ENCODE measurements around the gene CEP128. TPM values are rescaled to one million over a fixed set of nuclear protein-coding genes. Genes with fewer than 3 reads are reported as not detected.

Gene CEP128
- total and polyA plus RNA-seq, 2 experiments from 2014 or later = 7.6 to 17.6 TPM

- ATAC-seq (no peak; the same call in 2 of the 3 replicates), DNase-seq (ENCODE audit: low spot score) (peak; percentile 5)
- H3K4me1 ChIP-seq (ENCODE audit: insufficient read depth) = no peaks in the 10 kb centered on the region
- no peak overlapping the region for H3K27ac ChIP-seq (ENCODE audit: low read depth)
- H3K4me2 ChIP-seq = no peak overlapping the region
- H4K20me1 ChIP-seq (replicated peaks; ENCODE audit: insufficient read depth) = no peaks in the 10 kb centered on the region
- H3K9me3 Mint-ChIP-seq = no peaks in the 10 kb centered on the region
- peaks cover 4% of the 10 kb centered on the region for H3K9me2 ChIP-seq (ENCODE audit: insufficient read depth)
- no peaks in the 10 kb centered on the region for H3K36me3 Mint-ChIP-seq (ENCODE audit: low read depth)
- H3K4me1 Mint-ChIP-seq = no peaks in the 10 kb centered on the region
- no peak overlapping the region for H3K4me3 ChIP-seq
- no peaks in the 10 kb centered on the region for H3F3A ChIP-seq (replicated peaks; ENCODE audit: low read depth)
- no peaks in the 10 kb centered on the region for H3K79me2 ChIP-seq (replicated peaks; ENCODE audit: insufficient read depth)
- H3K4me3 Mint-ChIP-seq = no peak overlapping the region
- no peaks in the 10 kb centered on the region for H3K27me3 ChIP-seq (ENCODE audit: insufficient read depth)
- no peaks in the 10 kb centered on the region for H3K36me3 ChIP-seq (ENCODE audit: insufficient read depth)
- no peak for TF ChIP-seq CREB1 (CRISPR knock-in tag; IDR thresholded peaks at IDR 0.05; ENCODE audit: low read depth)
- TF ChIP-seq STAT1 (IDR thresholded peaks at IDR 0.05; ENCODE audit: unreplicated experiment) = no peak
- TF ChIP-seq, protein P1, sequence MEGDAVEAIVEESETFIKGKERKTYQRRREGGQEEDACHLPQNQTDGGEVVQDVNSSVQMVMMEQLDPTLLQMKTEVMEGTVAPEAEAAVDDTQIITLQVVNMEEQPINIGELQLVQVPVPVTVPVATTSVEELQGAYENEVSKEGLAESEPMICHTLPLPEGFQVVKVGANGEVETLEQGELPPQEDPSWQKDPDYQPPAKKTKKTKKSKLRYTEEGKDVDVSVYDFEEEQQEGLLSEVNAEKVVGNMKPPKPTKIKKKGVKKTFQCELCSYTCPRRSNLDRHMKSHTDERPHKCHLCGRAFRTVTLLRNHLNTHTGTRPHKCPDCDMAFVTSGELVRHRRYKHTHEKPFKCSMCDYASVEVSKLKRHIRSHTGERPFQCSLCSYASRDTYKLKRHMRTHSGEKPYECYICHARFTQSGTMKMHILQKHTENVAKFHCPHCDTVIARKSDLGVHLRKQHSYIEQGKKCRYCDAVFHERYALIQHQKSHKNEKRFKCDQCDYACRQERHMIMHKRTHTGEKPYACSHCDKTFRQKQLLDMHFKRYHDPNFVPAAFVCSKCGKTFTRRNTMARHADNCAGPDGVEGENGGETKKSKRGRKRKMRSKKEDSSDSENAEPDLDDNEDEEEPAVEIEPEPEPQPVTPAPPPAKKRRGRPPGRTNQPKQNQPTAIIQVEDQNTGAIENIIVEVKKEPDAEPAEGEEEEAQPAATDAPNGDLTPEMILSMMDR (conservative IDR thresholded peaks at IDR 0.05; ENCODE audit: low read depth in 2 of 2) = no peak
- TF ChIP-seq ZNF114 (CRISPR knock-in tag; IDR thresholded peaks at IDR 0.05) = no peak
- H3K27me3 Mint-ChIP-seq (ENCODE audit: insufficient read depth, low read depth, poor library complexity) = peaks cover 10% of the 10 kb centered on the region
- H3K27ac Mint-ChIP-seq = no peak overlapping the region
- H2AFZ ChIP-seq = no peak overlapping the region
Measured at GRCh38 chr14:80978403-80978802, 36.9 kb upstream of the CEP128 start.

DNA sequence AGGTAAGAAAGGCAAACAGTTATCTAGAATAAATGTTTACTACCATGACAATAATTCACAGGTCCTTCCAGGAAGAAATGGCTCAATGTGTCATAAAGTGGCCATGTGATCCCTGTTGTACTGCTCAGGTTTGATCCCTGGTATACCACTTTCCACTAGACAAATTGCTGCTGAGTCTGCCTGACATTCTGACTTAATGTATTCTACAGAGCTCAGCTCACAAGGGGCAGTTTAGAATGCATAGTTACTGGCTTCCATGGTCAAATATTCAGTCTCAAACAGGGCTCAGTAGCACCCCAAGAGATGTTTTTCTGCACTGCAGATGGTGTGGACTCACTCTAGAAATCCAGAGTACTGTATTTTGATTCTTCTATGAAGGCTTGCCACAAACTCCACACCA, 35.7 kb upstream of the CEP128 start:
- peak; percentile 46 for DNase-seq (ENCODE audit: low spot score)
- H3K27ac ChIP-seq (ENCODE audit: low read depth) = no peak overlapping the region
- TF ChIP-seq, protein P2, sequence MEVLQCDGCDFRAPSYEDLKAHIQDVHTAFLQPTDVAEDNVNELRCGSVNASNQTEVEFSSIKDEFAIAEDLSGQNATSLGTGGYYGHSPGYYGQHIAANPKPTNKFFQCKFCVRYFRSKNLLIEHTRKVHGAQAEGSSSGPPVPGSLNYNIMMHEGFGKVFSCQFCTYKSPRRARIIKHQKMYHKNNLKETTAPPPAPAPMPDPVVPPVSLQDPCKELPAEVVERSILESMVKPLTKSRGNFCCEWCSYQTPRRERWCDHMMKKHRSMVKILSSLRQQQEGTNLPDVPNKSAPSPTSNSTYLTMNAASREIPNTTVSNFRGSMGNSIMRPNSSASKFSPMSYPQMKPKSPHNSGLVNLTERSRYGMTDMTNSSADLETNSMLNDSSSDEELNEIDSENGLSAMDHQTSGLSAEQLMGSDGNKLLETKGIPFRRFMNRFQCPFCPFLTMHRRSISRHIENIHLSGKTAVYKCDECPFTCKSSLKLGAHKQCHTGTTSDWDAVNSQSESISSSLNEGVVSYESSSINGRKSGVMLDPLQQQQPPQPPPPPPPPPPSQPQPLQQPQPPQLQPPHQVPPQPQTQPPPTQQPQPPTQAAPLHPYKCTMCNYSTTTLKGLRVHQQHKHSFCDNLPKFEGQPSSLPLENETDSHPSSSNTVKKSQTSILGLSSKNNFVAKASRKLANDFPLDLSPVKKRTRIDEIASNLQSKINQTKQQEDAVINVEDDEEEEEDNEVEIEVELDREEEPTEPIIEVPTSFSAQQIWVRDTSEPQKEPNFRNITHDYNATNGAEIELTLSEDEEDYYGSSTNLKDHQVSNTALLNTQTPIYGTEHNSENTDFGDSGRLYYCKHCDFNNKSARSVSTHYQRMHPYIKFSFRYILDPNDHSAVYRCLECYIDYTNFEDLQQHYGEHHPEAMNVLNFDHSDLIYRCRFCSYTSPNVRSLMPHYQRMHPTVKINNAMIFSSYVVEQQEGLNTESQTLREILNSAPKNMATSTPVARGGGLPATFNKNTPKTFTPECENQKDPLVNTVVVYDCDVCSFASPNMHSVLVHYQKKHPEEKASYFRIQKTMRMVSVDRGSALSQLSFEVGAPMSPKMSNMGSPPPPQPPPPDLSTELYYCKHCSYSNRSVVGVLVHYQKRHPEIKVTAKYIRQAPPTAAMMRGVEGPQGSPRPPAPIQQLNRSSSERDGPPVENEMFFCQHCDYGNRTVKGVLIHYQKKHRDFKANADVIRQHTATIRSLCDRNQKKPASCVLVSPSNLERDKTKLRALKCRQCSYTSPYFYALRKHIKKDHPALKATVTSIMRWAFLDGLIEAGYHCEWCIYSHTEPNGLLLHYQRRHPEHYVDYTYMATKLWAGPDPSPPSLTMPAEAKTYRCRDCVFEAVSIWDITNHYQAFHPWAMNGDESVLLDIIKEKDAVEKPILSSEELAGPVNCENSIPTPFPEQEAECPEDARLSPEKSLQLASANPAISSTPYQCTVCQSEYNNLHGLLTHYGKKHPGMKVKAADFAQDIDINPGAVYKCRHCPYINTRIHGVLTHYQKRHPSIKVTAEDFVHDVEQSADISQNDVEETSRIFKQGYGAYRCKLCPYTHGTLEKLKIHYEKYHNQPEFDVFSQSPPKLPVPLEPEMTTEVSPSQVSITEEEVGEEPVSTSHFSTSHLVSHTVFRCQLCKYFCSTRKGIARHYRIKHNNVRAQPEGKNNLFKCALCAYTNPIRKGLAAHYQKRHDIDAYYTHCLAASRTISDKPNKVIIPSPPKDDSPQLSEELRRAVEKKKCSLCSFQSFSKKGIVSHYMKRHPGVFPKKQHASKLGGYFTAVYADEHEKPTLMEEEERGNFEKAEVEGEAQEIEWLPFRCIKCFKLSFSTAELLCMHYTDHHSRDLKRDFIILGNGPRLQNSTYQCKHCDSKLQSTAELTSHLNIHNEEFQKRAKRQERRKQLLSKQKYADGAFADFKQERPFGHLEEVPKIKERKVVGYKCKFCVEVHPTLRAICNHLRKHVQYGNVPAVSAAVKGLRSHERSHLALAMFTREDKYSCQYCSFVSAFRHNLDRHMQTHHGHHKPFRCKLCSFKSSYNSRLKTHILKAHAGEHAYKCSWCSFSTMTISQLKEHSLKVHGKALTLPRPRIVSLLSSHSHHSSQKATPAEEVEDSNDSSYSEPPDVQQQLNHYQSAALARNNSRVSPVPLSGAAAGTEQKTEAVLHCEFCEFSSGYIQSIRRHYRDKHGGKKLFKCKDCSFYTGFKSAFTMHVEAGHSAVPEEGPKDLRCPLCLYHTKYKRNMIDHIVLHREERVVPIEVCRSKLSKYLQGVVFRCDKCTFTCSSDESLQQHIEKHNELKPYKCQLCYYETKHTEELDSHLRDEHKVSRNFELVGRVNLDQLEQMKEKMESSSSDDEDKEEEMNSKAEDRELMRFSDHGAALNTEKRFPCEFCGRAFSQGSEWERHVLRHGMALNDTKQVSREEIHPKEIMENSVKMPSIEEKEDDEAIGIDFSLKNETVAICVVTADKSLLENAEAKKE (CRISPR knock-in tag; IDR thresholded peaks at IDR 0.05) = no peak
- TF ChIP-seq EZH2 (IDR thresholded peaks at IDR 0.05; ENCODE audit: low read depth, unreplicated experiment) (no peak), ZNF331 (CRISPR knock-in tag; IDR thresholded peaks at IDR 0.05; ENCODE audit: low read depth) (no peak), POLR2AphosphoS5 (IDR thresholded peaks at IDR 0.05; ENCODE audit: low read depth) (no peak)
- TF ChIP-seq, protein P3, sequence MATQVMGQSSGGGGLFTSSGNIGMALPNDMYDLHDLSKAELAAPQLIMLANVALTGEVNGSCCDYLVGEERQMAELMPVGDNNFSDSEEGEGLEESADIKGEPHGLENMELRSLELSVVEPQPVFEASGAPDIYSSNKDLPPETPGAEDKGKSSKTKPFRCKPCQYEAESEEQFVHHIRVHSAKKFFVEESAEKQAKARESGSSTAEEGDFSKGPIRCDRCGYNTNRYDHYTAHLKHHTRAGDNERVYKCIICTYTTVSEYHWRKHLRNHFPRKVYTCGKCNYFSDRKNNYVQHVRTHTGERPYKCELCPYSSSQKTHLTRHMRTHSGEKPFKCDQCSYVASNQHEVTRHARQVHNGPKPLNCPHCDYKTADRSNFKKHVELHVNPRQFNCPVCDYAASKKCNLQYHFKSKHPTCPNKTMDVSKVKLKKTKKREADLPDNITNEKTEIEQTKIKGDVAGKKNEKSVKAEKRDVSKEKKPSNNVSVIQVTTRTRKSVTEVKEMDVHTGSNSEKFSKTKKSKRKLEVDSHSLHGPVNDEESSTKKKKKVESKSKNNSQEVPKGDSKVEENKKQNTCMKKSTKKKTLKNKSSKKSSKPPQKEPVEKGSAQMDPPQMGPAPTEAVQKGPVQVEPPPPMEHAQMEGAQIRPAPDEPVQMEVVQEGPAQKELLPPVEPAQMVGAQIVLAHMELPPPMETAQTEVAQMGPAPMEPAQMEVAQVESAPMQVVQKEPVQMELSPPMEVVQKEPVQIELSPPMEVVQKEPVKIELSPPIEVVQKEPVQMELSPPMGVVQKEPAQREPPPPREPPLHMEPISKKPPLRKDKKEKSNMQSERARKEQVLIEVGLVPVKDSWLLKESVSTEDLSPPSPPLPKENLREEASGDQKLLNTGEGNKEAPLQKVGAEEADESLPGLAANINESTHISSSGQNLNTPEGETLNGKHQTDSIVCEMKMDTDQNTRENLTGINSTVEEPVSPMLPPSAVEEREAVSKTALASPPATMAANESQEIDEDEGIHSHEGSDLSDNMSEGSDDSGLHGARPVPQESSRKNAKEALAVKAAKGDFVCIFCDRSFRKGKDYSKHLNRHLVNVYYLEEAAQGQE (IDR thresholded peaks at IDR 0.05; ENCODE audit: unreplicated experiment) = no peak

More for the DNA sequence above, 35.7 kb upstream of the CEP128 start:
- no peaks in the 10 kb centered on the region for H3F3A ChIP-seq (replicated peaks; ENCODE audit: low read depth)
- peak; percentile 89 for ATAC-seq
- H2AFZ ChIP-seq = no peak overlapping the region
- no peak overlapping the region for H3K4me3 ChIP-seq
- peaks cover 4% of the 10 kb centered on the region; the same call in 1 of the 2 replicates for H3K9me2 ChIP-seq (ENCODE audit: insufficient read depth)
- no peaks in the 10 kb centered on the region for H3K27me3 ChIP-seq (ENCODE audit: insufficient read depth)
- no peak overlapping the region for H3K4me2 ChIP-seq
- no peak overlapping the region for H3K4me3 Mint-ChIP-seq
- H3K27me3 Mint-ChIP-seq (ENCODE audit: insufficient read depth, low read depth, poor library complexity) = peaks cover 6% of the 10 kb centered on the region
- no peaks in the 10 kb centered on the region for H3K4me1 ChIP-seq (ENCODE audit: insufficient read depth)
- no peaks in the 10 kb centered on the region for H4K20me1 ChIP-seq (replicated peaks; ENCODE audit: insufficient read depth)
- no peaks in the 10 kb centered on the region for H3K9me3 Mint-ChIP-seq
- no peaks in the 10 kb centered on the region for H3K4me1 Mint-ChIP-seq
- H3K79me2 ChIP-seq (replicated peaks; ENCODE audit: insufficient read depth) = no peaks in the 10 kb centered on the region
- H3K36me3 Mint-ChIP-seq (ENCODE audit: low read depth) = no peaks in the 10 kb centered on the region
- no peak overlapping the region for H3K27ac Mint-ChIP-seq
- H3K36me3 ChIP-seq (ENCODE audit: insufficient read depth) = no peaks in the 10 kb centered on the region
